Measurements from ENCODE around the gene ZCCHC4. TPM values are rescaled to one million over a fixed set of nuclear protein-coding genes. Genes with fewer than 3 reads are reported as not detected.

Gene ZCCHC4
- total and polyA plus RNA-seq, 2 experiments from 2014 or later, result 4.7 to 9.1 TPM

DNA sequence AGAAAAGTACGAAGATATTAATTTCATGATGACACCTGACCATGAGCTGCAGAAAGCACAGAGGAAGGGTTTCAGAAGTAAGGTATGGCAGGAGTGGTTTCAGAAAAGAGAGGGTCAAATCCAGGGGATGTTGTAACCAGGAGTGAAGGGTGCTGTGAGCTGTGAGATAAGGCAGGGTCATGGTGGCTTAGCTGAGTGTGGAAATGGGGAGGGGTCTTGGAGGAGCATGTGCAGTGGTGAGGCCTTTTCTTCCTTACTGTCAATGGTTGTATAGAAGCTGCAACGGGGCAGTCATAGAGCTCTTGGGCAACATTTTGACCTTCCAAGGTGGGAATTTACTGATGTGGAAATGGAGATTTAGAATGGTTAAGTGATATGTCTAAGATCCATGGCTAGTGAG, 67.0 kb downstream of the ZCCHC4 start:
- Histone ChIP-seq H3K27ac (no peak overlapping the region), H3K4me3 (no peak overlapping the region), H3K36me3 (replicated peaks; ENCODE audit: insufficient read depth, low read depth) (no peaks in the 10 kb centered on the region), H2AFZ (no peak overlapping the region), H3K9me3 (ENCODE audit: low read depth) (no peaks in the 10 kb centered on the region), H3K4me2 (no peak overlapping the region), H3K9me2 (replicated peaks; ENCODE audit: insufficient read depth) (no peaks in the 10 kb centered on the region), H3K4me1 (ENCODE audit: insufficient read depth) (peaks cover 7% of the 10 kb centered on the region), H3K27me3 (no peaks in the 10 kb centered on the region), H4K20me1 (ENCODE audit: insufficient read depth, poor library complexity, severe bottlenecking) (no peaks in the 10 kb centered on the region), H3K79me2 (peaks cover 22% of the 10 kb centered on the region)
- WGBS (ENCODE audit: low lambda C conversion rate, missing lambda C conversion rate), result 92% methylated on average over 2 of the region's 2 CpGs
- TF ChIP-seq, protein P1, sequence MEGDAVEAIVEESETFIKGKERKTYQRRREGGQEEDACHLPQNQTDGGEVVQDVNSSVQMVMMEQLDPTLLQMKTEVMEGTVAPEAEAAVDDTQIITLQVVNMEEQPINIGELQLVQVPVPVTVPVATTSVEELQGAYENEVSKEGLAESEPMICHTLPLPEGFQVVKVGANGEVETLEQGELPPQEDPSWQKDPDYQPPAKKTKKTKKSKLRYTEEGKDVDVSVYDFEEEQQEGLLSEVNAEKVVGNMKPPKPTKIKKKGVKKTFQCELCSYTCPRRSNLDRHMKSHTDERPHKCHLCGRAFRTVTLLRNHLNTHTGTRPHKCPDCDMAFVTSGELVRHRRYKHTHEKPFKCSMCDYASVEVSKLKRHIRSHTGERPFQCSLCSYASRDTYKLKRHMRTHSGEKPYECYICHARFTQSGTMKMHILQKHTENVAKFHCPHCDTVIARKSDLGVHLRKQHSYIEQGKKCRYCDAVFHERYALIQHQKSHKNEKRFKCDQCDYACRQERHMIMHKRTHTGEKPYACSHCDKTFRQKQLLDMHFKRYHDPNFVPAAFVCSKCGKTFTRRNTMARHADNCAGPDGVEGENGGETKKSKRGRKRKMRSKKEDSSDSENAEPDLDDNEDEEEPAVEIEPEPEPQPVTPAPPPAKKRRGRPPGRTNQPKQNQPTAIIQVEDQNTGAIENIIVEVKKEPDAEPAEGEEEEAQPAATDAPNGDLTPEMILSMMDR (IDR thresholded peaks at IDR 0.05; ENCODE audit: poor library complexity), result no peak
- no peak for DNase-seq (ENCODE audit: low spot score)

DNA sequence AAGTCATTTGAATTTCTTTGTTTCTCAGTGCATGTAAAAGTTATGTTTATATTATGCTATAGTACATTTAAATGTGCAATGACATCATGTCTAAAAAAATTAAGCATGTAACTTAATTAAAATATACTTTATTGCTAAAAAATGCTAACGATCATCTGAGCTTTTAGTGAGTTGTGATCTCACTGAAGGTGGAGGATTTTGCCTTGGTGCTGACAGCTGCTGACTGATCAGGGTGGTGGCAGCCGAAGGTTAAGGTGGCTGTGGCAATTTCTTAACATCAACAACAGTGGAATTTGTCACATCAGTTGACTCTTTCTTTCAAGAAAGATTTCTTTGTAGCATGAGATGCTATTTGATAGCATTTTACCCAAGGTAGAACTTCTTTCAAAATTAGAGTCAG, 71.1 kb downstream of the ZCCHC4 start:
- TF ChIP-seq, protein P1 (IDR thresholded peaks at IDR 0.05; ENCODE audit: poor library complexity), result no peak
- TF ChIP-seq EZH2phosphoT487 (IDR thresholded peaks at IDR 0.05; ENCODE audit: low read depth, severe bottlenecking, unreplicated experiment), result no peak
- no peak for TF ChIP-seq EZH2 (IDR thresholded peaks at IDR 0.05; ENCODE audit: borderline replicate concordance)
- no peaks in the 10 kb centered on the region for H3K36me3 ChIP-seq (replicated peaks; ENCODE audit: insufficient read depth, low read depth)
- no peak overlapping the region for H3K4me3 ChIP-seq
- H4K20me1 ChIP-seq (ENCODE audit: insufficient read depth, poor library complexity, severe bottlenecking), result no peaks in the 10 kb centered on the region
- no peaks in the 10 kb centered on the region for H3K9me3 ChIP-seq (ENCODE audit: low read depth)
- H3K9me2 ChIP-seq (replicated peaks; ENCODE audit: insufficient read depth), result no peaks in the 10 kb centered on the region
- no peaks in the 10 kb centered on the region for H3K27me3 ChIP-seq
- no peak overlapping the region for H3K4me2 ChIP-seq
- H3K4me1 ChIP-seq (ENCODE audit: insufficient read depth), result no peaks in the 10 kb centered on the region
- H2AFZ ChIP-seq, result no peak overlapping the region
- no peak for DNase-seq (ENCODE audit: low spot score)
- H3K79me2 ChIP-seq, result peaks cover 11% of the 10 kb centered on the region
- WGBS (ENCODE audit: low lambda C conversion rate, missing lambda C conversion rate), result 69% methylated on average over 2 of the region's 2 CpGs
- H3K27ac ChIP-seq, result no peak overlapping the region

DNA sequence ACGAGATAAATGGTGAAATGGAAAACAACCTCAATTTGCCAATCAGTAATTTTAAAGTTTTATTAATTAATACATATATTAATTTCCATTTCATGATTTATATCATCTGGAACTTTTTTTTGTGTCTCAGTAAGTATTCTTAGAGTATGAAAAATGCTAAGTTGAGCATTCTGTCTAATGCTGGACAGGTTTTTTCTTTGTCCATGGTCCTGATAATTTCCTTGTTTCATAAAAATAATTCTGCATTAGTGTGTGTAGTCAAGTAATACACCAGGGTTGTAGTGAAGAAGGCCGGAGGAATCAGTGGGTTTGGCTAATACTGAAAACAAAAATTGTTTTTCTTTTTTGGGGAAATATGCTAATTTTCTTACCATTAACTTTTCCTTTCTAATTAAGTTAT, 74.4 kb downstream of the ZCCHC4 start:
- DNase-seq (ENCODE audit: low spot score), result no peak
- WGBS (ENCODE audit: low lambda C conversion rate, missing lambda C conversion rate), result 97% methylated on average over 2 of the region's 2 CpGs
- Histone ChIP-seq H2AFZ (no peak overlapping the region), H3K4me3 (no peak overlapping the region), H3K4me2 (no peak overlapping the region), H4K20me1 (ENCODE audit: insufficient read depth, poor library complexity, severe bottlenecking) (no peaks in the 10 kb centered on the region), H3K79me2 (no peaks in the 10 kb centered on the region), H3K27me3 (no peaks in the 10 kb centered on the region), H3K9me2 (replicated peaks; ENCODE audit: insufficient read depth) (no peaks in the 10 kb centered on the region), H3K9me3 (ENCODE audit: low read depth) (no peaks in the 10 kb centered on the region), H3K27ac (no peak overlapping the region), H3K4me1 (ENCODE audit: insufficient read depth) (no peaks in the 10 kb centered on the region), H3K36me3 (replicated peaks; ENCODE audit: insufficient read depth, low read depth) (no peaks in the 10 kb centered on the region)
- TF ChIP-seq, protein P1 (IDR thresholded peaks at IDR 0.05; ENCODE audit: poor library complexity), result no peak
- TF ChIP-seq EZH2 (IDR thresholded peaks at IDR 0.05; ENCODE audit: borderline replicate concordance) (no peak), EZH2phosphoT487 (IDR thresholded peaks at IDR 0.05; ENCODE audit: low read depth, severe bottlenecking, unreplicated experiment) (no peak)

DNA sequence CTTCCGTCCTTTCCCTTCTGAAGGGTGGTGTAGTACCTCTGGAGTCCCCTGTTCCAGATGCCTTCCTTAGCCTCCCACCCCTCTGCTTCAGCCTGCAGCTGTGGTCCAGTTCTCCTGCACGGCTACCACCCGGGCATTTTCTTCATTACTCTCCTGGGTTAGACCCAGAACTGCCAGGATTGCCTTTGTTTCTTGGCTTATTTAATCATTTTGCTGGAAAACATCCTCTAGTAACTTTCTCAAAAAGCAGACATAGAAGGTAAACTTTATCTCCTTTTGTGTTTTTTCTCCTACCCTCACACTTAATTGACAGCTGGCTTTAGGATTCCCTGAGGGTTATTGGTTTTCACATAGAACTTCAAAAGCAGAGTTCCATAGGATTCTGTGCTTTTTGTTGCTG, 84.7 kb downstream of the ZCCHC4 start:
- Histone ChIP-seq H3K79me2 (no peaks in the 10 kb centered on the region), H3K36me3 (replicated peaks; ENCODE audit: insufficient read depth, low read depth) (peaks cover 4% of the 10 kb centered on the region), H3K4me1 (ENCODE audit: insufficient read depth) (no peaks in the 10 kb centered on the region), H3K27me3 (no peaks in the 10 kb centered on the region), H3K4me3 (no peak overlapping the region), H2AFZ (no peak overlapping the region), H3K27ac (no peak overlapping the region), H3K9me3 (ENCODE audit: low read depth) (no peaks in the 10 kb centered on the region), H4K20me1 (ENCODE audit: insufficient read depth, poor library complexity, severe bottlenecking) (no peaks in the 10 kb centered on the region), H3K9me2 (replicated peaks; ENCODE audit: insufficient read depth) (no peaks in the 10 kb centered on the region), H3K4me2 (no peak overlapping the region)
- TF ChIP-seq EZH2phosphoT487 (IDR thresholded peaks at IDR 0.05; ENCODE audit: low read depth, severe bottlenecking, unreplicated experiment) (no peak), EZH2 (IDR thresholded peaks at IDR 0.05; ENCODE audit: borderline replicate concordance) (no peak)
- TF ChIP-seq, protein P1 (IDR thresholded peaks at IDR 0.05; ENCODE audit: poor library complexity), result no peak
- 98% methylated on average over 3 of the region's 3 CpGs for WGBS (ENCODE audit: low lambda C conversion rate, missing lambda C conversion rate)
- no peak for DNase-seq (ENCODE audit: low spot score)
